Measurements from ENCODE around the gene RETN.
"Not testable (repeated sequence)": the region's sequence is repeated elsewhere in the genome, so short reads cannot be mapped to it uniquely, and the experiment has no call there.

Gene RETN

GRCh38 chr19:7639863-7640348, 28.9 kb upstream of the RETN start:
- TF ChIP-seq, protein P1, sequence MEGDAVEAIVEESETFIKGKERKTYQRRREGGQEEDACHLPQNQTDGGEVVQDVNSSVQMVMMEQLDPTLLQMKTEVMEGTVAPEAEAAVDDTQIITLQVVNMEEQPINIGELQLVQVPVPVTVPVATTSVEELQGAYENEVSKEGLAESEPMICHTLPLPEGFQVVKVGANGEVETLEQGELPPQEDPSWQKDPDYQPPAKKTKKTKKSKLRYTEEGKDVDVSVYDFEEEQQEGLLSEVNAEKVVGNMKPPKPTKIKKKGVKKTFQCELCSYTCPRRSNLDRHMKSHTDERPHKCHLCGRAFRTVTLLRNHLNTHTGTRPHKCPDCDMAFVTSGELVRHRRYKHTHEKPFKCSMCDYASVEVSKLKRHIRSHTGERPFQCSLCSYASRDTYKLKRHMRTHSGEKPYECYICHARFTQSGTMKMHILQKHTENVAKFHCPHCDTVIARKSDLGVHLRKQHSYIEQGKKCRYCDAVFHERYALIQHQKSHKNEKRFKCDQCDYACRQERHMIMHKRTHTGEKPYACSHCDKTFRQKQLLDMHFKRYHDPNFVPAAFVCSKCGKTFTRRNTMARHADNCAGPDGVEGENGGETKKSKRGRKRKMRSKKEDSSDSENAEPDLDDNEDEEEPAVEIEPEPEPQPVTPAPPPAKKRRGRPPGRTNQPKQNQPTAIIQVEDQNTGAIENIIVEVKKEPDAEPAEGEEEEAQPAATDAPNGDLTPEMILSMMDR (IDR thresholded peaks at IDR 0.05; ENCODE audit: low read depth, low read length) = no peak
- no peak for DNase-seq (ENCODE audit: extremely low read depth, low read depth)

DNA sequence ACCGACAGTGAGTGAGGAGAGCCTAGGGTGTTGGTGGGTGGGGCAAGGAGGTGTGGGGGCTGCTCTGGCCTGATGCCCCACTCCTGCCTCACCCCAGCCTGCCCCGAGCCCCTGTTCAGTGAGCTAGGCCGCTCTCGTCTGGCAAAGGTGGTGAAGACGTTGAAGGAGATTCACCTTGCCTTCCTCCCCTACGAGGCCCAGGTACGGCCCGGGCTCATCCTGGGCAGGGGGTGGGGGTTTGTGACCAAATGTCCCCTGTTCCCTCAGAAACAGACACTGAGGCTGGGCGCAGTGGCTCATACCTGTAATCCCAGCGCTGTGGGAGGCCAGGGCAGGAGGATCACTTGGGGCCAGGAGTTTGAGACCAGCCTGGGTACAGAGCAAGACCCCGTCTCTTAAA, 28.0 kb upstream of the RETN start:
- TF ChIP-seq, protein P1 (IDR thresholded peaks at IDR 0.05; ENCODE audit: low read depth, low read length) = no peak
- DNase-seq (ENCODE audit: extremely low read depth, low read depth) = no peak

DNA sequence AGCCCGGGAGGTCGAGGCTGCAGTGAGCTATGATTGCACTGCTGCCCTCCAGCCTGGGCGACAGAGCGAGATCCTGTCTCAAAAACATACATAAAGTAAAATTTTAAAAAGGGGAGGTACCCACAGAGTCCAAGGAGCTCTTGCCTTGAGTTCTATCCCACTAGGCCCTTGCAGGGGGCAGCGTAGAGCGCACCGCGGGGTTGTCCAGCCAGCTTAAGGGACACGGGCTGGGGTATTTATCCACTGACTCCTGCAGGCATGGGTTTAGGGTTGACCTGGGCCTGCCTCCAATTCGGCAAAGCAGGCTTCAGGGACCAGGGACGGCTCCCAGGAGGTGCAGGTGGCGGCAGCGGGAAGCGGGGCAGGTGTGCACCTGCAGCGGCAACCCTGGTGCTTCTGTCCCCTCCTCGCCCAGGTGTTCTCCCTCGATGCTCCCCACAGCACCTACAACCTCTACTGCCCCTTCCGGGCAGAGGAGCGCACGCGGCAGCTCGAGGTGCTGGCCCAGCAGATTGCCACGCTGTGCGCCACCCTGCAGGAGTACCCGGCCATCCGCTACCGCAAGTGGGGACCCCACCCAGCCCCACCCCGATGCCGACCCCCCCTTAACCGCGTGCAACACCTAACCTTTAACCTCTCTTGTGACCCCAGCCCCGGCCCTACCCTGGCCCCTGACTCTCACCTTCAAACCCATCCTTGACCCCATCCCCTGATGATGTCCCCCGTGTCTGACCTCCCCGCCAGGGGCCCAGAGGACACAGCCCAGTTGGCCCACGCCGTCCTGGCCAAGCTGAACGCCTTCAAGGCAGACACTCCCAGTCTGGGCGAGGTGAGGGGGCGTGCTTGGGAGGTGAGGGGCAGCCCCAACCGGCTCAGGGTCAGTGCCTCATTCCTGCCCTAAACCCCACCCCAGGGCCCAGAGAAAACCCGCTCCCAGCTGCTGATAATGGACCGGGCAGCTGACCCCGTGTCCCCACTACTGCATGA, 27.3 kb upstream of the RETN start:
- TF ChIP-seq, protein P1 (IDR thresholded peaks at IDR 0.05; ENCODE audit: low read depth, low read length) = no peak
- DNase-seq (ENCODE audit: extremely low read depth, low read depth) = no peak

DNA sequence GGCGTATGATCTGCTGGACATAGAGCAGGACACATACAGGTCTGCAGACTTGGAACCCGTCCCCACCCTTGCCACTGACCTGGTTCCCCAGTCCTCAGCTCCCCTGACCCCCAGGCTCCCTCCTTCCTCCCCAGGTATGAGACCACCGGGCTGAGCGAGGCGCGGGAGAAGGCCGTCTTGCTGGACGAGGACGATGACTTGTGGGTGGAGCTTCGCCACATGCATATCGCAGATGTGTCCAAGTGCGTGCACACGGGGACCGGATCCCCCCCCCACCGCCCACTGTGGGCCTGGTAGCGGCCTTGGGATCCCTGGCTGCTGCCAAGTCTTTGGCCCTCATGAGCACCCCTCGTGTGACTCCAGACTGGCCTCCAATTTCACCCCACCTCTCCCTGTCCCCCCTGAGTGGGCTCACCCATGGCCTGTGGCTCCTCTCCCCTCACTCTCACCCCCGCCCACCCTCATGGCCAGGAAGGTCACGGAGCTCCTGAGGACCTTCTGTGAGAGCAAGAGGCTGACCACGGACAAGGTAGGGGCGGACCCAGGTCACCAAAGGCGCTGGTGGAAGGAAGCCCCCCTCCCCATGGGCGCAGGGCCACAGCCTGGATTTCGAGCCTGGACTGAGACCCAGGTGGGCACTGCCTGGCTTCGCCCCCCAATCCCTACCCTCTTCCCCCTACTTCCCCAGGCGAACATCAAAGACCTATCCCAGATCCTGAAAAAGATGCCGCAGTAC, 26.4 kb upstream of the RETN start:
- TF ChIP-seq, protein P1 (IDR thresholded peaks at IDR 0.05; ENCODE audit: low read depth, low read length) = no peak
- no peak for DNase-seq (ENCODE audit: extremely low read depth, low read depth)

GRCh38 chr19:7643031-7643415, 25.8 kb upstream of the RETN start:
- no peak for DNase-seq (ENCODE audit: extremely low read depth, low read depth)
- TF ChIP-seq, protein P1 (IDR thresholded peaks at IDR 0.05; ENCODE audit: low read depth, low read length) = no peak

GRCh38 chr19:7643629-7644549, 25.0 kb upstream of the RETN start:
- DNase-seq (ENCODE audit: extremely low read depth, low read depth) = not testable (repeated sequence)

DNA sequence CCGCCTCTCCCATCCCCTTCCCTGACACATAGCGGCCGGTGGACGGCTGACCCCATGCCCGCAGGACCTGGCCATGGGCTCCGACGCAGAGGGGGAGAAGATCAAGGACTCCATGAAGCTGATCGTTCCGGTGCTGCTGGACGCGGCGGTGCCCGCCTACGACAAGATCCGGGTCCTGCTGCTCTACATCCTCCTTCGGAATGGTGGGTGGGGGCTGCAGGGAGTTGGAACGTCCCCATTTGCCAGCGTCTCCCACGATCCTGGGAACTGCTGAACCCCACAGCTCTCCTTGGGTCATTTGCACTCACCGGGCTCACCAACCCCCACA, 24.3 kb upstream of the RETN start:
- TF ChIP-seq, protein P1 (IDR thresholded peaks at IDR 0.05; ENCODE audit: low read depth, low read length) = no peak
- DNase-seq (ENCODE audit: extremely low read depth, low read depth) = no peak

Data from AG09319 (cell line).